Neural crest cell (in vitro differentiated cells): ENCODE measurements around the gene SRBD1. TPM values are rescaled to one million over a fixed set of nuclear protein-coding genes. Genes with fewer than 3 reads are reported as not detected.
A peak's percentile ranks its signal among the peaks of the same experiment; 100 is the strongest.

ENCODE experiments used
- DNase-seq: peaks from one replicate; pipeline ENCODE4 v3.0.0; 2021; ENCODE audit warnings: low read depth, mixed read lengths, low spot score
- H3K27ac Mint-ChIP-seq: one replicate; pipeline ENCODE4 v1.8.0; 2021; ENCODE audit warnings: mild to moderate bottlenecking, mixed read lengths; ENCODE audit not compliant: unreplicated experiment
- H3K27me3 Mint-ChIP-seq: 2 replicates; pipeline ENCODE4 v1.8.0; 2021; ENCODE audit warnings: low read depth, mild to moderate bottlenecking, mixed read lengths
- H3K36me3 Mint-ChIP-seq: 2 replicates; pipeline ENCODE4 v1.8.0; 2021; ENCODE audit warnings: low read depth, mild to moderate bottlenecking, mixed read lengths
- H3K4me1 Mint-ChIP-seq: 2 replicates; pipeline ENCODE4 v1.8.0; 2021; ENCODE audit warnings: mixed read lengths
- H3K4me3 Mint-ChIP-seq: one replicate; pipeline ENCODE4 v1.8.0; 2021; ENCODE audit warnings: mild to moderate bottlenecking, mixed read lengths
- H3K9me3 Mint-ChIP-seq: 2 replicates; pipeline ENCODE4 v1.8.0; 2021; ENCODE audit warnings: mixed read lengths
- CTCF ChIP-seq: fragments of 200-600 bp; sonication (generic); conservative IDR thresholded peaks from 2 replicates; pipeline ENCODE4 v1.5.0; 2021; ENCODE audit warnings: antibody characterized with exemption, mild to moderate bottlenecking
- total RNA-seq: library from RNA; stranded (reverse); gene quantifications from 2 replicates; pipeline ENCODE4 v1.2.1, GENCODE V29; 2021

SRBD1 gene
- total RNA-seq, 1 donor from 2014 or later, result 21.4 TPM

GRCh38 chr2:45397292-45397691 lies 213.8 kb downstream of the SRBD1 start:
- H3K9me3 Mint-ChIP-seq, result no peaks in the 10 kb centered on the region
- DNase-seq, result no peak
- H3K36me3 Mint-ChIP-seq, result no peaks in the 10 kb centered on the region
- H3K27me3 Mint-ChIP-seq, result no peaks in the 10 kb centered on the region
- no peak overlapping the region for H3K27ac Mint-ChIP-seq
- H3K4me3 Mint-ChIP-seq, result no peak overlapping the region
- TF ChIP-seq CTCF, result no peak
- peaks cover 12% of the 10 kb centered on the region for H3K4me1 Mint-ChIP-seq

- H3K4me1 Mint-ChIP-seq, result peaks cover 15% of the 10 kb centered on the region
- no peak overlapping the region for H3K27ac Mint-ChIP-seq
- no peak for DNase-seq
- no peak overlapping the region for H3K4me3 Mint-ChIP-seq
- TF ChIP-seq CTCF, result no peak
- no peaks in the 10 kb centered on the region for H3K27me3 Mint-ChIP-seq
- no peaks in the 10 kb centered on the region for H3K9me3 Mint-ChIP-seq
- no peaks in the 10 kb centered on the region for H3K36me3 Mint-ChIP-seq
Measured at GRCh38 chr2:45396671-45397070, 214.4 kb downstream of the SRBD1 start.

DNA sequence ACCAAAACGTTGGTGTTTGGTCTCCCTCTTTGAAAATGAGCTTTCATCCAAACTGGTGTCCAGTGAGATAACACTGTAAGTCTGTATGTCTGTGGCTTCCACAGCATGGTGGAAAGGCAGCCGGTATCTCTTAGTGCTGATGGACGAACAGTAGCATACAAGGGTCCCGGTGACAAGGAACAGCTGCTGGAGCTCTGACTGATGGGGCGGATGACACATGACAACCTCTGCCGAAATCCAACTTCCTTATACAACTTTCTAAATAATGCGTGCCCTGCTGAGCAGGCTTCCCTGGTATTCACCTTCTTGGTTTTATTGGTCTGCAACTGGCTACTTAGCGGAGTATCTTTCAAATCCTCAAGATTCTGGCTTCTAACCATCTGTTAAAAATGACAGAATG lies 216.2 kb downstream of the SRBD1 start:
- H3K36me3 Mint-ChIP-seq, result peaks cover 3% of the 10 kb centered on the region
- H3K27me3 Mint-ChIP-seq, result no peaks in the 10 kb centered on the region
- no peak overlapping the region for H3K27ac Mint-ChIP-seq
- no peaks in the 10 kb centered on the region for H3K9me3 Mint-ChIP-seq
- peaks cover 33% of the 10 kb centered on the region for H3K4me1 Mint-ChIP-seq
- no peak overlapping the region for H3K4me3 Mint-ChIP-seq
- TF ChIP-seq CTCF, result no peak
- no peak for DNase-seq

DNA sequence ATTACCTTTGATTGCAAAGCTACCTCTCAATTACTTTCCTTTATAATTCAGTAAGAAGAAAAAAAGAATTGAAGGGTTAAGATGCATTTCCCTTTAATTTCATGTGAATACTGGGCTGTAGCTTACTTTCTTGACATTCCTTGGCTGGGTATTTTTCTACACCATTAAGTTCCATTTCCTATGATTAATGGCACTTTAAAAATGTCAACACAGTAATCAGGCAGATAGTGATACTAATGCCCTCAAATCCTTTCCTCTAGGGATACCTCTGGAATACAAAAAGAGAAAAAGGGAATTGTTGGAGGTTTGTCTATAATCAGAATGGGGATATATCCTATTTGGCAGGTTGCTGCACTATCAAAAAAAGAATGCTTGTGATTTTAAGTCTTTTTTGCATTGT lies 216.9 kb downstream of the SRBD1 start:
- no peak for DNase-seq
- H3K4me1 Mint-ChIP-seq, result peaks cover 39% of the 10 kb centered on the region
- no peaks in the 10 kb centered on the region for H3K27me3 Mint-ChIP-seq
- H3K27ac Mint-ChIP-seq, result no peak overlapping the region
- H3K9me3 Mint-ChIP-seq, result no peaks in the 10 kb centered on the region
- no peak overlapping the region for H3K4me3 Mint-ChIP-seq
- peaks cover 5% of the 10 kb centered on the region for H3K36me3 Mint-ChIP-seq
- no peak for TF ChIP-seq CTCF

DNA sequence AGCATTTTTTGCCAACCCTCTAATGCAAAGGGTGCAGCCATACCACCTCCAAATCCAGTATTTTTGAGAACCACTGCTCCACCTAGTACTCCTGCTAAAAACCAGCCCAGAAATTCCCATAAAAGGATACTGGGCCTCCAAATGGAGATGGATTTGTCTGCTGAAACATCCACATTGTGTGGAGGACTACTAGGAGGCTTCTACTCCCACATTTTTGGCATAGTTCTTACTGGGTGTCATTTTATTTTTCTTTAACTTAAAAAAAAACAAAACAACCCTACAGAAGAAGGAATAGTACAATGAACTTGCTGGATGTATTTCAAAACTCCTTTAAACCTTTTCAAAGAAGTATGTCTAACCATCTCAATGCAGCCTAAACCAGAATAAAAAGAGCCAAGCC lies 219.2 kb downstream of the SRBD1 start:
- no peaks in the 10 kb centered on the region for H3K27me3 Mint-ChIP-seq
- no peak for DNase-seq
- H3K9me3 Mint-ChIP-seq, result no peaks in the 10 kb centered on the region
- no peak overlapping the region for H3K27ac Mint-ChIP-seq
- TF ChIP-seq CTCF, result no peak
- H3K4me1 Mint-ChIP-seq, result peaks cover 39% of the 10 kb centered on the region
- H3K4me3 Mint-ChIP-seq, result no peak overlapping the region
- H3K36me3 Mint-ChIP-seq, result peaks cover 19% of the 10 kb centered on the region

GRCh38 chr2:45390861-45391260 lies 220.2 kb downstream of the SRBD1 start:
- DNase-seq, result no peak
- Mint-ChIP-seq H3K36me3 (peaks cover 19% of the 10 kb centered on the region), H3K4me3 (peak overlapping the region; percentile 60), H3K27me3 (no peaks in the 10 kb centered on the region), H3K4me1 (peaks cover 39% of the 10 kb centered on the region), H3K9me3 (no peaks in the 10 kb centered on the region), H3K27ac (peak overlapping the region; percentile 94)
- no peak for TF ChIP-seq CTCF
